NCI-H187 treated with DMSO at 0.1 percent for 48 hours (cell line): ENCODE data around the gene CPB2.

Experiments used
- DNase-seq: peaks from one replicate; lab custom pipeline; 2025; lab: John Stamatoyannopoulos, UW

Gene CPB2, protein sequence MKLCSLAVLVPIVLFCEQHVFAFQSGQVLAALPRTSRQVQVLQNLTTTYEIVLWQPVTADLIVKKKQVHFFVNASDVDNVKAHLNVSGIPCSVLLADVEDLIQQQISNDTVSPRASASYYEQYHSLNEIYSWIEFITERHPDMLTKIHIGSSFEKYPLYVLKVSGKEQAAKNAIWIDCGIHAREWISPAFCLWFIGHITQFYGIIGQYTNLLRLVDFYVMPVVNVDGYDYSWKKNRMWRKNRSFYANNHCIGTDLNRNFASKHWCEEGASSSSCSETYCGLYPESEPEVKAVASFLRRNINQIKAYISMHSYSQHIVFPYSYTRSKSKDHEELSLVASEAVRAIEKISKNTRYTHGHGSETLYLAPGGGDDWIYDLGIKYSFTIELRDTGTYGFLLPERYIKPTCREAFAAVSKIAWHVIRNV

DNA sequence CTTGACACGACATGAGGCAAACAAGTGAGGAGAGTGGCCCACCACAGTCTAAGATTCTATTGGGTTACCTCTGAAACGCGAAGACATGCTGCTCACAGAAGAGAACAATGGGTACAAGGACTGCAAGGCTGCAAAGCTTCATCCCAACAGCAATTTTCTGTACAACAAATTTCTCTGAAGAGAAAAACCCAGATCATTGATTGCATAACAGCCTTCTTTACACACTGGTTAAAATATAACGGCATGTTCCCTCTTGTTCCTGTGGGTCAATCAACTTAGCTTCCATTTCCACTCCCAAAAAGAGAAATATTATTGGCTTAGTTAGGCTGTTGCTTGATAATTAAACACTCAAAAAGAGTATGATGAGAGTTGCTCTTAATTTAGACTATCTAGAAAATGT lies at the start of gene CPB2:
TSS of gene CPB2 (minus strand) at position 166 of the 400 bp plus-strand sequence. CDS start at position 142, 24 bp downstream.
- no peak for DNase-seq

DNA sequence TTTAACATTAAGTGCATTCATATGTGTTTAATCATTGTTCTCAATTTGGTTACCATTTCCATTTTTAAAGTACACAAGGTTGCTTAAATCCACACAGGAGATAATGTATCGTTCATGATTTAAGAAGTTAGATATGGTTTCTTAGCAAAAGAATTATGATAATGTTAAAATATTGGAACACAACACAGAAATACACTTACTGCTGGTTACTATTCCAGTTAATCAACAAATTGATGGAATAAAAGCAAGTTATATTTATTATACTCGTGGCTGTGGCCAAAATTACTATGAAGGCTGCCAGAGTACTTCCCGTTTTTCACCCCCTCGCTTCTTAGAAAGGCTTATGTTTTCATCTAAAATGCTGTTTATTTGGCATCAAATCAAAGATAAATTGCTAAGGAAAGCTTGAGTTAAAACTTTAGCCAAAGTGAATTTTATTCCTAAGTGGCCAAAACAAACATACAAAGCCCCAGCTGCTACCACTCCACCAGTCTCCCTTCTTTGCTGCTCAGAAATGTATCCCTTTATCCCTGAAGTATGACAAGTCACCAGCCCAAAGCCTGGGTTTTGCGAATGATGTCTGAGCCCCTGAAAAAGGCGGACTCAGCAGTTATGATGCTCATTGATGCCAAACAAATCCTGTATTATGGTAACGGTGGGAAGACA lies 49.4 kb upstream of the CPB2 start:
- no peak for DNase-seq

DNA sequence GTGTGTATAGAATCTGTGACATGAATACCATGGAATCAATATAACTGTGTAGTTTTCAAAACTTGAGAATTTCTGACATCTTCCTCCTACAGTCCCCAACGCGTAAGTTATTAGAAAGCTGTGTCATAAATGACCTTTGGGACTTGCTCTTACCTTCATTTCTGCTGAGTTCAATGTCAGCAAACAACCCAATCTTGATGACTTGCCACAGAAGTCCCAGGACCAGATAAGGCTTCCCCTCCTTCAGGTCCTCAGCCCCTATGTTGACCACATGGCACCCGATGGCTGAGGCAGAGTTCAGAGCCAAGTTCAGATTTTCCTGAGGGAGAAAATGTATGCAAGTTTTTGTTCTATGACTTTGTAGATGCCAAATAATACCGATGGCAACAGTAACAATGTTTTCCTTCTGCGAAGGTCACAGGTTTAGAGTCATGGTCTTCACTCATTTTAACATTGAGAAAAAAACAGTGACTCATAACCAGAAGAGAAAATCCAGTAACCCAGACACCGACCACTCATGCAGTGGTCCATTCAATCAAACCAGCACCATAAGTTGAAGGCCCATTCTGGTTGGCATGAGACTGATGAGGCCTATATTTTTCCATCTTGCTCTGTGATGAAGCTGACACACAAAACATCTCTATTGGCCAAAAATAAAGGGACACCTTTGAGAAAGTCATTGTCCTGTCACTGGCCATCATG lies 47.9 kb upstream of the CPB2 start:
- DNase-seq = no peak

DNA sequence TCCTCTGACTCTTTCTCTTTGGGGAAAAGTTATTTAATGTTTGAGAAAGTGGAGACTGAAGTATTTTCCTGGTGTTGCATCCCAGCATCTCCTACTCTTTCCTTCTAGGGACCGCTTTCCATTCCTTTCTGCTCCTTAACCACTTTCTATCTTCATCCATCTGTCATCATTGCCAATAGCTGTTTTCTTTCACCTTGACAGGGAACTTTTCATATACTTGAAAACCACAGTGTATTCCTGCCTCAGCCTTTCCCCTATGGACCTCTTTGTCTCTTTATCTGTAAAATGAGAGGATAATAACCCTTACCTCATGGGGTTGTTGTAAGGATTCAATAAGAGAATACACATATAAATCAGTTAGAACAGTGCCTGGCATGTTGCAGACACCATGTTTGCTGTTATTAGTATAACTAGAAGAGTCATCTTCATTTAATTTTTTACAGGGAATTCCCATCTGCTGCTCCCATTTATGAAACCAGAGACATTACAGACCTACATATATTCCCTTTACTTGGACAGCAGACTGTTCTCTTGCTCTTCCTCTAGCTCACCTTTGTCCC lies 45.4 kb upstream of the CPB2 start:
- no peak for DNase-seq

DNA sequence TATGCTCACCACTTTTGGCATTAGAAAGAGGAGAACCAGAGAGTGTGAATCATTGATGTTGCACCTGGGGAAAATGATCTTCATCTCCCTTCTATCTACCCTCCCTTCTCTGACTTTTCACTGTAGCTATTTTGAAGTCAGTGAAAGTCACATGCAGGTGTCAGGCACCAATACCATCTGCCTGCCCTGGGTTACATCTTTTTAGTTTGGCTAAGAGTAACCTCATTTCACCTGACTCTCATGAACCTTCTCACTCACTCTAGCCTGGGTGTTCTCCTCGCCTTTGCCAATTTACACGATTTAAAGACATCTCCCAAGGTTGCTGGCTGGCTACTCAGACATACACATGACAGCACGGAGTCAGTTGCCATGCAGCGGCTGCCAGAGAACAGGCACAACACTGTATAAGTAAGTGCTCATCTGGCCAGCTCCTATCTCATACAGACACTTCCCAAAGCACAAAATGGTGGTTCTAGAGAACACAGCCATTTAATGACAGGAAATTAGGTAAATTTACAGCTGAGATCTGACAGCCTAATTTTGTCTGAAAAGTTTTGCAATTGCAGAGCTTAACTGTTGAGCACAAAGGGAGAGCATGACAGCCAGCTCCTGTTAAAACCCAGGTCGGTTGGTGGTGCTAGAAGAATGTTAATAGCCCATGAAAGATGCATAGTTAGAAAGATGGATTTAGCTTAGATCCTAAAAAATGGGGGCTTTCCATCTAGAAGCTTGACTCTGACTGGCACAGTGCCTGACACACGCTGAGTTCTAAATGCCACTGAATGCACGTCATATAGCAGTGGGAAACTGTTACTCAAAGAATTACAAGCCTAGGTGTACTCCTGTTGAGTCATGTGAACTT lies 44.7 kb upstream of the CPB2 start:
- no peak for DNase-seq

DNA sequence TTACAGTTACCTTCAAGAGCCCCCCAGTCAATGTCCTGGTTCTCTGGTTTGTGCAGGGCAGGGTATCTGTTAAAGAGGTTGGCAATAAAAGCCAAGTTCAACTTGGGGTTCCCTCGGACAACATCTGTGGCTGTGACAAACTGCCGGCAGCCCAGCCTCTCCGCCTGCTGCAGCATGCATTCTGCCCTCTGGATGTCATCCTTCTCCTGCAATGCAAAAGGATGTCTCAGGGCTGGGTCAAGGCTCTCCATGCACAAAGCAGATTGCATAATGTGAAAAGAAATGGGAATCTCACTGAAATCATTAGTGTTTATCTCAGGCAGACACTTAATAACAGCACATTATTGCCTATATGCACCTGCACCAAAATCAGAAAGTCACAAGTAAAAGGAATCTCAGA lies 42.1 kb upstream of the CPB2 start:
- DNase-seq = no peak

DNA sequence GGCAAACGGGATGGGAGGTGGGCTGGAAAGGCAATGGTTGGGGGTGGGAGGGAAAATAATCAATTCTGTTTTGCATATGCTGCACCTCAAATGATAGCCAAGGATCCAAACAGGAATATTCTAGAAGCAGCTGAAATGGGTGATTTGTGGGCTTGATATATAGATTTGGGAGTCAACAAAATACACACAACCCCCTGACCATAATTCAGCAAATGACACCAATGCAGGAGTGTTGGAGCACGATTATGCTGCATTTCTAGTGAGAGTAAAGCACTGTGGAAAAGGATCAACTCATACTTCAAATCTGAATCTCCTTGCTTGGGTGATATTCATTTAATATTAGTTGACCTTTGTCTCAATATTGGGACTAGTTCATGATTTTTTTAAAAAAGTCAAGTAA lies 41.1 kb upstream of the CPB2 start:
- DNase-seq = no peak

DNA sequence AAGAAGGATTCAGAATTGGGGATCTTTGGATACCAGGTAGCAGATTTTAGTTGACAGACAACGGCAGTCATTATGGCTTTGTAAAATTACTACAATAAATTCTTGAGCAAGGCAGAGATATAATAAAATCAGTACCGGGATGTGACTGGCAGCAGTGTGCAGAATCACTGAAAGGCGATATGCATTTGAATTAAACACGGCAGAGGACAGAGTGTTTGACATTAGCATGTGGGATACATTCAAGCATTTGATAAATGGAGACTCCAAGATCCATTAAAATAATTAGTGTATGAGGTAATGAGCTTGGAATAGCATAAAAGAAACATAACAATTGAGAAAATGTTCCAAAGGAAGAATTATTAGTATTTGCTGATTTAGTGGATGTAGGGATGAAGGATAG lies 40.3 kb upstream of the CPB2 start:
- DNase-seq = no peak

DNA sequence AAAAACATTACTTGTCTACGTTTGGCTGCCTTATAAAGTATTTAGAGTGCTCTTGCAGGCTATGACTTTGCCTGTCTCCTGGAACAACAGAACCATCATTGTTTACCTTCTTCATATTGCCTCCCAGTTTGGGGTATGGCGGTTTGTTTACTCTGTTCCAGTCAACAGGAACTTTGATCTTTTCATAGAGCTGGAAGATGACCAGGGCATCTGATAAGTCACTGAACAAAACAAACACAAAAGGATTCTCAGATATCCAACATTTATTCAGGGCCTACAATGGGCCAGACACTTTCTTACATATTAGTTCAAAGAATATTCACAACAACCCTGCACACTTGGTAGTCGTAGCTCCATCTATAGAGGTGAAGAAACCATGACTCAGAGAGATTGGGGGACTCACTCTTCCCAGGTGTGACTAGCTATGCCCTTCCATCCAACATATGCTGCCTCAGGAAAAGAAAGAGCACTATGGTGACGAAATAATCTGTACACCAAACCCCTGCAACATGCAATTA lies 38.4 kb upstream of the CPB2 start:
- no peak for DNase-seq

DNA sequence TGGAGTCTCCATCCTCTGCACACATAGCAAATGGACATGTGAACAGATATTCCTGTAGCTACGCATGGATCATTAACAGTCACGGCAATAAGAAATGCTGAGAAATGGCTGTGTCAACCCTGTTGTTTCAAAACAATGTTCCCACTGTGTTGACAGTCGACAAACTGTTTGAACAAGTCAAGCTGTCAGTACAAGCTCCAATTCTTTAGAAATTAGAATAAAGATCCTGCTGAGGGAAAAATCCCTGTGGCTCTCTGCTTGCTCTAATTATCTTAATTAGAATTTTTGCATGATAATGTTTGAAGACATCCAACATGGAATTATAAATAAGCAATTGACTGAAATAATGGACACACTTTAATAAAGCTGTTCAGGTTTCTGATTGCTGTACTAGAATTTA lies 37.9 kb upstream of the CPB2 start:
- no peak for DNase-seq

DNA sequence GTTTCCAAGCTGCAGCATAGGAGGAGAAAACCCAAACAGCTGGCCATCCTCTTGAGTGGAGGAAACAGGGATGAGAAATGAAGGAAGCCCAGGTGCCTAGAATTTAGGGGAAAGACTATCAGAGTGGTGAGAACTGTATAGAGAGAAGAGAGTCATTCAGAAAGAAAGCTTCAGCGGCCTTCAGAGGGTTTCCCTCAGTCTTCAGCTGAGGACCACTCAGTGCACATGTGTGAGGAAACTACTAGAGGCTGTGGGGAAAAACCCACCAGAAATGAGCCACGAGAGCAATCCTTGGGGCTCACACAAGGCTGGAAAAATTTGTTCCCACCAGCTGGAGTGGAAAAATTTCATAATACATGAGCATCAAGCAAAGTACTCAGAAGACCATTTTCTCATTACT lies 35.2 kb upstream of the CPB2 start:
- DNase-seq = no peak

DNA sequence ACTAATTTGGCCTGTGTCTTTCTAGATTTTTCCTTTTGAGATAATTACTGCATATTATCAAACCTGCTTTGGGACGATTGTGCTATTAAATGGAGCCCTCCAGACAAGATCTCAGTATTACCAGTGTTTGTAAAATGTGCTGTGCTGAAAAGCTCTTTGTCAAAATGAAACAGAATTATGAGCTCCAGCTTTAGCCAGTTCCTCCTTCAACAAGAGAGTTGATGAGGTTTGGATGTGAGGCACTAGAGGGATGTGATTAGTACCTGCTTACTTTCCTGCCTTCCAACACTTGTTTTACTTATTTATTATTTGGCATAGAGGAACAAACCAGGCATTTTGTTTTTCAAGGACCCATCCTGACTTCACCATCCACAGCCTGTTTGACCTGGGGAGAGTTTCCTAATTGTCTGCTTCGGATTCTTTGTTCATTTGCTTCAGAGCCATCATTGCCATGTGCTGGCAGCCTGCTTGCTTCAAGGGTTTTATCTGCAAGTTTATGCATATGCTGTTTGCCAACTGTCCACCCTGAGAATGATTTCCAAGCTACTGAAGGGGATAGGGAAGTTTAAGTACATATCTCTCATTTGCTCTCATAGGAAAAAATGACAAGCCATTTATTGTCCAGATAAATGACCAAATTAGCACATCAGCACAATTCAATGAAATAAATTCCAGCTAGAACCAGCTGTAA lies 32.9 kb upstream of the CPB2 start:
- no peak for DNase-seq

DNA sequence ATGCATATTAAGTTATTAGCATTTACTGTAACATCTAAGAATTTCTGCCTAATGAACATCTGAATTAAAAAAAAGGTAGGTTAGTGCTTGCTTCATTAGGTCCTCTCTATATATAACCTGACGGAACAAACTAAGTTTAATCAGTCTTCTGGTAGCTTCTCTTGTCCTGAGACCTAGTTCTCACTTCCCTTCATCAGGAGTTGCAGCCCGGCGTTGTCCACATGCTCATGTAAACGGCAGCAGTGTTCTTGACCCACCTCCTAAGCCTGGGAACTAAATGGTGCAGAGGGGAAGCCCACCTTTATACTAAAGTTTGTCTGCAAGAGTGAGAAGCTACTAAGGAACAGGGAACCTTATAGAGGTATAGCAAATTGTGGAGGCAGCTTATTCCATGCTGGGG lies 31.9 kb upstream of the CPB2 start:
- DNase-seq = no peak

DNA sequence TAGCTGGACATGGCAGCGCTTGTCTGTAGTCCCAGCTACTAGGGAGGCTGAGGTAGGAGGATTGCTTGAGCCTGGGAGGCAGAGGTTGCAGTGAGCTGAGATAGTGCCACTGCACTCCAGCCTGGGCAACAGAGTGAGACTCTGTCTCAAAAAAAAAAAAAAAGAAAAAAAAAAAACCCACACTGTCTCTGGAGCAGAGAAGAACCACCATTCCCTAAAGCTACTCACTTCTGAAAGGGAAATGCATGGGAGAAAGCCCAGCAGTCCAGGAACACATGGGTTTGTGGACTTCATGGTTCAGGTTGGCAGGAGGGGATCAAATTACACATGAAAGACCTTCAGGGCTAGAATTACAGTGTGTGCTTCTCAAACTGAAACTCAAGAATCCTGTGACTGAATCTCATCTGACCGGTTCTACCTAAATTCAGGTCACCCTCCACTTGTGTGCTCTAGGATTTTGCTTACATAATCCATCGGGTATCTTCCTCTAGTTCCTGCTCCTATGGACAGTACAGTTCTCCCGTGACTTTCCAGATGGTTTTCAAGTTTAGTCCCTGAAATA lies 30.2 kb upstream of the CPB2 start:
- peak; percentile 40 for DNase-seq

DNA sequence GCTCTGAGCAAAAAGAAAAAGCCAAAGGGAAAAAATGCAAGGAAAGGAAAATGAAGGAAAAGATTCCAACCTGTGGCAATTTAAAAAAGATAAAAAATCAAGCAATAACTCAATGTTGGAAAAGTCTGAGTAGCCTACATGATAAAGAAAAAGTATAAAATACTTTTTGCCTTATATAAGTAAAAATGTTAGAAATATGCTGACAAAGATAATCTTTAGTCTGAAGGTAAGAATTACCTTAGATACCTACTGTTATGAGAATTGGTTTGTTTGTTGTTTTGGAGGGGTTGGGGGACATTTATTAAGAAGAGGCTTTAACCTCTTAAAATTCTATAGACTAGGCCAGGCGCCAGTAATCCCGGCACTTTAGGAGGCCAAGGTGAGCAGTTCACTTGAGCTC lies 29.7 kb upstream of the CPB2 start:
- no peak for DNase-seq

DNA sequence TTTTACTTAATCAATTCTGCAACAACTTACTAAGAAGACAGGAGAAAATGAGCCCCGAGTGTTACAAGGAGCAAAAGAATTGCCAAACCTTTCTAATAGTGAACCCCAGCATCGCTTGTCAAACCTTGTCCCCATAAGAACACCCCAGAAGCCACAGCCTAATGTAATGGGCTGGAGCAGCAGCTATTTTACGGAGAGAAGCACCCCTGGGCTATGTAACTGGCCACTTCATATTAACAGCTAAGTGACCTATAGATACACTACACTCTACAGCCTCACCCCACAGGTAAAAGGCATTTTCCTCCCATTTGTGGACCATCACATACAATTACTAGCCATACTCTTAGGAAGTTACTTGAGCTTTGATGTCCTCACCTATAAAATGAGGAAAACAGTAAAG lies 27.3 kb upstream of the CPB2 start:
- DNase-seq = no peak

DNA sequence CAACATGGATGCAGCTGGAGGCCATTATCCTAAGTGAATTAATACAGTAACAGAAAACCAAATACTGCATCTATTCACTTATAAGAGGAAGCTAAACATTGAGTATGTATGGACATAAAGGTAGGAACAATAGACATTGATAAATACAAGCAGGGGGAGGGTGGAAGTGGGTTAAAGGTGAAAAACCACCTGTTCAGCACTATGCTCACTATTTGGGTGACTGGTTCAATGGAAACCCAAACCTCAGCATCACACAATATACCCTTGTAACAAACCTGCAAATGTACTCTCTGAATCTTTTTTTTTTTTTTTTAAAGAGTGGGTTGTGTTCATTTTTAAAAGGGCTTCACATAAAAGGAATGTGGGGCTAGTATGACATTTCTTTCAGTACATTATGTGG lies 26.9 kb upstream of the CPB2 start:
- no peak for DNase-seq

DNA sequence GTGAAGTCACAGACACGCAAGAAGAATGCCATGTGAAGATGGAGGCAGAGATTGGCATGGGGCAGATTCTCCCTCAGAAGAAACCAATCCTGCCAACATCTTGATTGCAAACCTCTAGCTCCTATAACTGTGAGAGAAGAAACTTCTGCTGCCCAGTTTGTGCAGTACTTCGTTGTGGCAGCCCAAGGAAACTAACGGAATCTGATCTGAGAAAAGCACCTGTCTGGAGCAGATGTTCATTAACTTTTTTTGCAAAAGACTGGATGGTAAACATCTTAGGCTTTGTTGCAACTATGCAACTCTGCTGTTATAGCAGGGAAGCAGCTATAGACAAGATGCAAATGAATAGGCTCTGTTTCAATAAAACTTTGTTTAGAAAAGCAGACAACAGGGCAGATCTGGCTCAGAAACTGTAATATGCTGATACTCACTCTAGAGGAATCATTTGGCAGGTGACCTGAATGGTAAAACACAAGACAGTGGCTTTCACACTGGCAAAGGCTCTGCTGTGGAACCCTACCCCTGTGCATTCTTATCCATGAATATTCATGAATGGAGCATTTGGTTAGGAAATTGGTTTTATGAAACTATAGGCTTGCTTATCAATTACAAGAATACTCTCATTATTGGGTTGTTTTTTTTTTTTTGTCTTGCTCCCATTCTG lies 25.3 kb upstream of the CPB2 start:
- DNase-seq = no peak

DNA sequence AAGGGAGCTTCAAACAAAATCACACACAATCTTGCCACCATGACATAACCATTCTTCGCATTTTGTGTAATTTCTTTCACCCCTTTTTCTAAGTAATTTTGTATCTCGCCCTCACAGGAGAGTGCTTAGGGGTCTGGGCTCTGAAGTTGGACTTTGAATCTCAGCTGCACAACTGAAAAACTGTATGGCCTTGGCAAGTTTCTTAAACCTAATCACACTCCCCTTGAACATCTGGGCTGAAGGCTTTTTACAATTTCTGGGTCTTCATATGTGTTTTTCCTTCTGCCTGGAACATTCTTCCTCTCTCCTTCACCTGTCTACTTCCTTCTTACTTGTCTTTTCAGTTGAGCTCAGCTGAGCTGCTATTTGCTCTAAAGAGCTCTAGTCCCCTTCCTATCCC lies 24.3 kb upstream of the CPB2 start:
- no peak for DNase-seq
